ENCODE results near the gene AGAP5. TPM values are rescaled to one million over a fixed set of nuclear protein-coding genes. Genes with fewer than 3 reads are reported as not detected.
"Not testable (repeated sequence)": the region's sequence is repeated elsewhere in the genome, so short reads cannot be mapped to it uniquely, and the experiment has no call there.

Gene AGAP5
- total and polyA plus RNA-seq, 2 of the 8 experiments (the other 6 are each of a cell fraction or from before 2014, with no cell fraction given), result 5.4 to 6.0 TPM

DNA sequence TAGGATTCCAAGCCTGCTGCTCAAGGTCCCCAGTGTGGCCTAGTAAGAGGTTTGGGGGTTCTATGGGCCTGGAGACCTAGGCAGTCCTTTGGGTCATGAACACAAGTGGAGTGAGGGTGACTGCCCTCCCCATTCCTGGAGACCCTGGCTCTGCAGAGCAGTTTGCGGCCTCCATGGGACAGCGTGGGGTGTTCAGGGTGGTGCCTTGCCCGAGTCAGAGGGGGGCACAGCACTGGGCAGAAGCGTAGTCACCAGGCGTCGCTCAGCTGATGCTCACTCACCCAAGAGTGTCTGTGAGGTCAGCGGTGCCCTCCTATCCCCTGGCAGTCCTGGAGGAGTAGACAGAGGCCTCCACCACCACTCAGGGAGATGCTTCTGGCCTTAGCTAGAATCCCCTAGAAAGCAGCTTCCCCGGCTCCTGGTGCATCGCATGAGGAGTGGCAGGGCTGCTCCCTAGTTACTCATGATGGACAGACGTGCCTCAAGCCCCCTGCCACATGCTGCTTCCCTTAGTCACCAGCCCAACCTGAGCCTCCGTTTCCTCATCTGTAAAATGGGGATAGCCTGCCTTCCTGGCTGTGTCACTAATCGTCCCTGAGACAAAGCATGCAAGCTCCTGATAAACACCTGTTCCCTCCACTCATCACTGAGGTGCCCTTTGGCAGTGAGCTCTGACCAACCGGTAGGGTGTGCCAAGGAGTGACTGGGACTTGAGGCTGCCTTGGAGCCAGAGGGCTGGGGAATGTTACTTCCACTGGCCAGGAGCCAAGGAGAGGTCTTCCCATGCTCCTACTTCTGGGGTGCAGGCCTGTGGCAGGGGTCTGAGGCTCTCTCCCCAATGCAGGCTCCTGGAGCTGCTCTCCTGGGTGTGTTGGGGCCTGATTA, 33.5 kb downstream of the AGAP5 start:
- H2BK12ac ChIP-seq (ENCODE audit: low read depth, low read length); CTCF ChIA-PET (ENCODE audit: partially characterized antibody); H3K23ac ChIP-seq (ENCODE audit: insufficient read length); H3K56ac ChIP-seq (replicated peaks; ENCODE audit: insufficient read length, low read depth, low read length); H3K9ac ChIP-seq (replicated peaks in 1 of 4; ENCODE audit: extremely low read depth in 1 of 4, low read depth in 3 of 4, low read length in 3 of 4); H2BK20ac ChIP-seq (ENCODE audit: low read length); H3K4me1 ChIP-seq (replicated peaks in 1 of 4; ENCODE audit: control insufficient read depth in 3 of 4, insufficient read depth in 4 of 4, low read length in 3 of 4); H3K18ac ChIP-seq (ENCODE audit: extremely low read depth, low read length); H3K4me3 ChIP-seq (ENCODE audit: extremely low read depth in 1 of 4, insufficient read depth in 2 of 4, low read depth in 3 of 4, low read length in 4 of 4); H4K8ac ChIP-seq (ENCODE audit: extremely low read depth, insufficient read depth, low read length); DNase-seq (ENCODE audit: low read depth in 1 of 2, low spot score in 2 of 2); H2AFZ ChIP-seq (ENCODE audit: low read length); H3K9me3 ChIP-seq (ENCODE audit: insufficient read depth in 2 of 2, low read depth in 1 of 2, low read length in 1 of 2); H3K27ac ChIP-seq (ENCODE audit: low read depth, low read length); H3K14ac ChIP-seq (ENCODE audit: insufficient read length); H2BK15ac ChIP-seq (ENCODE audit: low read length); H4K20me1 ChIP-seq (replicated peaks in 1 of 2; ENCODE audit: control insufficient read depth in 1 of 2, insufficient read depth in 2 of 2, low read length in 2 of 2); H3K4ac ChIP-seq (replicated peaks; ENCODE audit: insufficient read length, low read depth, low read length); H4K5ac ChIP-seq (ENCODE audit: insufficient read length, low read depth, low read length); H3K79me2 ChIP-seq (ENCODE audit: control insufficient read depth in 1 of 2, insufficient read depth in 2 of 2, low read length in 2 of 2); H3K79me1 ChIP-seq (ENCODE audit: low read depth, low read length); H2BK120ac ChIP-seq (replicated peaks; ENCODE audit: low read depth, low read length); H3K23me2 ChIP-seq (ENCODE audit: low read depth, low read length); H3K27me3 ChIP-seq (replicated peaks in 1 of 4; ENCODE audit: control insufficient read depth in 3 of 4, extremely low read depth in 1 of 4, insufficient read depth in 3 of 4, low read length in 3 of 4); H3K4me2 ChIP-seq (ENCODE audit: insufficient read depth in 1 of 2, low read depth in 2 of 2, low read length in 2 of 2); H4K91ac ChIP-seq (replicated peaks; ENCODE audit: insufficient read length, low read length); H3K36me3 ChIP-seq (ENCODE audit: control insufficient read depth in 2 of 4, insufficient read depth in 4 of 4, low read length in 3 of 4); H2AK5ac ChIP-seq (ENCODE audit: low read depth, low read length); FAIRE-seq; H2BK5ac ChIP-seq (ENCODE audit: low read depth, low read length): not testable (repeated sequence)
- 91% methylated on average over 13 of the region's 13 CpGs; no CpG with 5 or more reads in 1 of the 2 experiments for WGBS, 2 experiments (ENCODE audit: extremely low coverage in 1 of 2, insufficient coverage in 1 of 2, insufficient read length in 1 of 2, insufficient replicate concordance in 2 of 2, low coverage in 1 of 2, low lambda C conversion rate in 2 of 2, missing lambda C conversion rate in 1 of 2)
- POLR2A ChIA-PET (ENCODE audit: partially characterized antibody), result interaction anchor here (1.3 kb wide), 1 partner anchor 10 kb away, joined by 3 read pairs; no protein-coding TSS in a partner anchor
